ENCODE measurements around the gene RBM47.
"Not testable (repeated sequence)": the region's sequence is repeated elsewhere in the genome, so short reads cannot be mapped to it uniquely, and the experiment has no call there.

The RBM47 gene

GRCh38 chr4:40546969-40547788 lies 82.5 kb downstream of the RBM47 start:
- H2AFZ ChIP-seq (ENCODE audit: low read depth), result no peak overlapping the region
- H3K79me2 ChIP-seq (ENCODE audit: insufficient read depth, low read depth), result no peaks in the 10 kb centered on the region; the same call in 1 of the 2 replicates
- TF ChIP-seq CTCF (conservative IDR thresholded peaks at IDR 0.05; ENCODE audit: low read depth, low read length), result no peak
- peaks cover 25% of the 10 kb centered on the region for H3K4me1 ChIP-seq (ENCODE audit: low read depth, poor library complexity, severe bottlenecking)
- H3K4me2 ChIP-seq, result no peak overlapping the region
- H3K9ac ChIP-seq, result no peak overlapping the region
- H3K27ac ChIP-seq, result no peak overlapping the region
- H3K4me3 ChIP-seq (IDR thresholded peaks at IDR 0.05; ENCODE audit: insufficient read depth, low read depth, low read length), result no peak overlapping the region
- H4K20me1 ChIP-seq (ENCODE audit: insufficient read depth), result no peaks in the 10 kb centered on the region
- no peaks in the 10 kb centered on the region for H3K36me3 ChIP-seq (ENCODE audit: insufficient read depth)
- no peaks in the 10 kb centered on the region for H3K27me3 ChIP-seq (ENCODE audit: insufficient read depth, low read depth)

GRCh38 chr4:40546506-40546905 lies 83.2 kb downstream of the RBM47 start:
- no peak for TF ChIP-seq CTCF (conservative IDR thresholded peaks at IDR 0.05; ENCODE audit: low read depth, low read length)
- no peak overlapping the region for H3K27ac ChIP-seq
- H3K36me3 ChIP-seq (ENCODE audit: insufficient read depth), result no peaks in the 10 kb centered on the region
- no peak overlapping the region for H3K4me2 ChIP-seq
- no peak overlapping the region for H3K9ac ChIP-seq
- H4K20me1 ChIP-seq (ENCODE audit: insufficient read depth), result no peaks in the 10 kb centered on the region
- H3K27me3 ChIP-seq (ENCODE audit: insufficient read depth, low read depth), result no peaks in the 10 kb centered on the region
- no peak overlapping the region for H3K4me3 ChIP-seq (IDR thresholded peaks at IDR 0.05; ENCODE audit: insufficient read depth, low read depth, low read length)
- peaks cover 20% of the 10 kb centered on the region for H3K4me1 ChIP-seq (ENCODE audit: low read depth, poor library complexity, severe bottlenecking)
- no peak overlapping the region for H2AFZ ChIP-seq (ENCODE audit: low read depth)
- no peaks in the 10 kb centered on the region; the same call in 1 of the 2 replicates for H3K79me2 ChIP-seq (ENCODE audit: insufficient read depth, low read depth)

GRCh38 chr4:40545487-40545886 lies 84.2 kb downstream of the RBM47 start:
- not testable (repeated sequence) for H3K36me3 ChIP-seq (ENCODE audit: insufficient read depth); H3K27me3 ChIP-seq (ENCODE audit: insufficient read depth, low read depth); H3K27ac ChIP-seq; H3K9ac ChIP-seq; H3K4me2 ChIP-seq; H2AFZ ChIP-seq (ENCODE audit: low read depth); H3K79me2 ChIP-seq (ENCODE audit: insufficient read depth, low read depth); H3K4me3 ChIP-seq (IDR thresholded peaks at IDR 0.05; ENCODE audit: insufficient read depth, low read depth, low read length); H4K20me1 ChIP-seq (ENCODE audit: insufficient read depth); H3K4me1 ChIP-seq (ENCODE audit: low read depth, poor library complexity, severe bottlenecking)

GRCh38 chr4:40544221-40544620 lies 85.4 kb downstream of the RBM47 start:
- peaks cover 5% of the 10 kb centered on the region for H3K4me1 ChIP-seq (ENCODE audit: low read depth, poor library complexity, severe bottlenecking)
- H3K4me2 ChIP-seq, result no peak overlapping the region
- no peak overlapping the region for H3K4me3 ChIP-seq (IDR thresholded peaks at IDR 0.05; ENCODE audit: insufficient read depth, low read depth, low read length)
- H4K20me1 ChIP-seq (ENCODE audit: insufficient read depth), result no peaks in the 10 kb centered on the region
- H2AFZ ChIP-seq (ENCODE audit: low read depth), result no peak overlapping the region
- no peaks in the 10 kb centered on the region for H3K36me3 ChIP-seq (ENCODE audit: insufficient read depth)
- no peaks in the 10 kb centered on the region for H3K27me3 ChIP-seq (ENCODE audit: insufficient read depth, low read depth)
- no peak overlapping the region for H3K27ac ChIP-seq
- no peak overlapping the region for H3K9ac ChIP-seq
- TF ChIP-seq CTCF (conservative IDR thresholded peaks at IDR 0.05; ENCODE audit: low read depth, low read length), result no peak
- no peaks in the 10 kb centered on the region for H3K79me2 ChIP-seq (ENCODE audit: insufficient read depth, low read depth)

- H3K9ac ChIP-seq, result no peak overlapping the region
- H3K4me1 ChIP-seq (ENCODE audit: low read depth, poor library complexity, severe bottlenecking), result peaks cover 36% of the 10 kb centered on the region
- H3K27me3 ChIP-seq (ENCODE audit: insufficient read depth, low read depth), result no peaks in the 10 kb centered on the region
- H3K4me3 ChIP-seq (IDR thresholded peaks at IDR 0.05; ENCODE audit: insufficient read depth, low read depth, low read length), result no peak overlapping the region
- H4K20me1 ChIP-seq (ENCODE audit: insufficient read depth), result no peaks in the 10 kb centered on the region
- H3K79me2 ChIP-seq (ENCODE audit: insufficient read depth, low read depth), result no peaks in the 10 kb centered on the region
- no peak overlapping the region for H3K4me2 ChIP-seq
- TF ChIP-seq CTCF (conservative IDR thresholded peaks at IDR 0.05; ENCODE audit: low read depth, low read length), result no peak
- no peaks in the 10 kb centered on the region for H3K36me3 ChIP-seq (ENCODE audit: insufficient read depth)
- H3K27ac ChIP-seq, result no peak overlapping the region
- H2AFZ ChIP-seq (ENCODE audit: low read depth), result no peak overlapping the region
Observed at GRCh38 chr4:40540800-40541199, 88.9 kb downstream of the RBM47 start.
